Measurements from ENCODE around the gene LRGUK. TPM values are rescaled to one million over a fixed set of nuclear protein-coding genes. Genes with fewer than 3 reads are reported as not detected.

LRGUK gene
- total and polyA plus RNA-seq, 10 donors, result 0.26 to 1.8 (median 1.2) TPM; not detected in 1

DNA sequence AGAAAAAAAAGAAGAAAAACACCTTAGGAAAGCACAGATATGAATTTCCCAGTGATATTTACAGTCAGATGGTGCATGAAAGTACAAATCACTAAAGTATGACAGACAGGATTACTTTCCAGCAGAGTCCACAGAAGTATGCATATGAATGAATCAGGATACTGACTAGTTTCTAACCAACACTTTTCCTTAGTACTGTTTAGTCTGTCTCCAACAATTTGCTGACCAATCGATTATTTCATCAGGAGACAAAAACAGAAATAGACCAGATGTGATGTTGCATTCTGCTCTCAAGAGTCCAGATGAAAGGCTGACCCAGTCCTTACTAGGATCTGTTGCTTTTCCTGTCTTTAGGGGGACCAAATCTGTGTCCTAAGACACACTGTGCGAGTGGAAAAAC is 175.0 kb downstream of the LRGUK start:
- no peaks in the 10 kb centered on the region for H3K27me3 ChIP-seq (replicated peaks in 1 of 7)
- intact Hi-C loops (cut with DNase I; ENCODE audit: low total_unique reads), result no loop called here
- no peaks in the 10 kb centered on the region for H3K4me1 ChIP-seq
- no peak for DNase-seq
- peaks cover 4 to 97% (median 48%) of the 10 kb centered on the region in 6 donors for H3K36me3 ChIP-seq
- no peak overlapping the region for H3K4me3 ChIP-seq
- TF ChIP-seq POLR2A (IDR thresholded peaks at IDR 0.05) (no peak), CTCF (IDR thresholded peaks at IDR 0.05 in 8 of 11, conservative IDR thresholded peaks at IDR 0.05 in 3 of 11) (no peak), POLR2AphosphoS5 (IDR thresholded peaks at IDR 0.05) (no peak)
- WGBS, 5 donors, result 91 to 98% (median 94%) methylated on average over 2 of the region's 2 CpGs
- no peak overlapping the region for H3K27ac ChIP-seq
- no peaks in the 10 kb centered on the region for H3K9me3 ChIP-seq

- H3K27me3 ChIP-seq (replicated peaks in 1 of 7), result no peaks in the 10 kb centered on the region
- no peak for TF ChIP-seq CTCF (IDR thresholded peaks at IDR 0.05 in 8 of 11, conservative IDR thresholded peaks at IDR 0.05 in 3 of 11)
- no peak for TF ChIP-seq POLR2AphosphoS5 (IDR thresholded peaks at IDR 0.05)
- TF ChIP-seq POLR2A (IDR thresholded peaks at IDR 0.05), result no peak
- peaks cover 0 to 62% (median 17%) of the 10 kb centered on the region in 6 donors for H3K36me3 ChIP-seq
- H3K4me3 ChIP-seq, result no peak overlapping the region
- no peaks in the 10 kb centered on the region for H3K9me3 ChIP-seq
- no peak for DNase-seq
- peaks cover 0 to 8% (median 0%) of the 10 kb centered on the region in 6 donors for H3K4me1 ChIP-seq
- WGBS, 5 donors, result 72 to 94% (median 89%) methylated on average over 1 of the region's 1 CpG
- intact Hi-C loops (cut with DNase I; ENCODE audit: low total_unique reads), result no loop called here
- no peak overlapping the region for H3K27ac ChIP-seq
Observed at GRCh38 chr7:134307320-134307719, 180.2 kb downstream of the LRGUK start.

- Histone ChIP-seq H3K36me3 (peaks cover 0 to 50% (median 16%) of the 10 kb centered on the region in 6 donors), H3K4me1 (peaks cover 0 to 8% (median 0%) of the 10 kb centered on the region in 6 donors), H3K27ac (no peak overlapping the region), H3K4me3 (no peak overlapping the region), H3K27me3 (replicated peaks in 1 of 7) (no peaks in the 10 kb centered on the region), H3K9me3 (no peaks in the 10 kb centered on the region)
- DNase-seq, result no peak
- no peak for TF ChIP-seq CTCF (IDR thresholded peaks at IDR 0.05 in 8 of 11, conservative IDR thresholded peaks at IDR 0.05 in 3 of 11)
- no peak for TF ChIP-seq POLR2A (IDR thresholded peaks at IDR 0.05)
- no peak for TF ChIP-seq POLR2AphosphoS5 (IDR thresholded peaks at IDR 0.05)
- WGBS, 5 donors, result 82 to 96% (median 94%) methylated on average over 4 of the region's 4 CpGs
- intact Hi-C loops (cut with DNase I; ENCODE audit: low total_unique reads), result no loop called here
Observed at GRCh38 chr7:134308548-134308947, 181.4 kb downstream of the LRGUK start.

DNA sequence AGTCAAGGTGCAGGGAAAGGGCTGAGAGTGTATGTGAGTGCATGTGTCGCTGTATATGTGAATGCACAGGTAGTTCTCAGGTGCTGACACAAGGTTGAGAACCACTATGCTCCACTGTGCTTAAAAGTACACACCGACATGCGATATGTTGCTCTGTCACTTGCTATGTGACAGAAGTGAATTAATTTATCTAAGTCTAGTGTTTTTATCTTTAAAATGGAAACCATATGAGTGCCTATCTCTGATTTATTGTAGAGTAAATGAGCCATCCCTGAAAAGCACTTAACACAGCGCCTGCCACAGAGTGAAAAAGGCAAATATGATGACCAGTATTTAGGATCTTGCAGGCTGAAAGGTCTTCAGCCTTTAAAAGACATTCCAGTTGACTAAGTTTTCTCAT is 184.7 kb downstream of the LRGUK start:
- Histone ChIP-seq H3K4me1 (peaks cover 4 to 27% (median 10%) of the 10 kb centered on the region in 6 donors), H3K27me3 (replicated peaks in 1 of 7) (no peaks in the 10 kb centered on the region), H3K27ac (no peak overlapping the region), H3K9me3 (no peaks in the 10 kb centered on the region), H3K4me3 (no peak overlapping the region), H3K36me3 (peaks cover 0 to 17% (median 2%) of the 10 kb centered on the region in 6 donors)
- intact Hi-C loops (cut with DNase I; ENCODE audit: low total_unique reads), result no loop called here
- no peak for DNase-seq
- 94 to 98% (median 97%) methylated on average over 4 of the region's 4 CpGs for WGBS, 5 donors
- no peak for TF ChIP-seq POLR2A (IDR thresholded peaks at IDR 0.05)
- TF ChIP-seq CTCF (IDR thresholded peaks at IDR 0.05 in 8 of 11, conservative IDR thresholded peaks at IDR 0.05 in 3 of 11), result no peak
- TF ChIP-seq POLR2AphosphoS5 (IDR thresholded peaks at IDR 0.05), result no peak

All from spleen (tissue), 11 donors.